ENCODE measurements around the gene RGS10. TPM values are rescaled to one million over a fixed set of nuclear protein-coding genes. Genes with fewer than 3 reads are reported as not detected.

The RGS10 gene
- total and polyA plus RNA-seq, 2 experiments from 2014 or later, result 26.9 to 40.3 TPM

DNA sequence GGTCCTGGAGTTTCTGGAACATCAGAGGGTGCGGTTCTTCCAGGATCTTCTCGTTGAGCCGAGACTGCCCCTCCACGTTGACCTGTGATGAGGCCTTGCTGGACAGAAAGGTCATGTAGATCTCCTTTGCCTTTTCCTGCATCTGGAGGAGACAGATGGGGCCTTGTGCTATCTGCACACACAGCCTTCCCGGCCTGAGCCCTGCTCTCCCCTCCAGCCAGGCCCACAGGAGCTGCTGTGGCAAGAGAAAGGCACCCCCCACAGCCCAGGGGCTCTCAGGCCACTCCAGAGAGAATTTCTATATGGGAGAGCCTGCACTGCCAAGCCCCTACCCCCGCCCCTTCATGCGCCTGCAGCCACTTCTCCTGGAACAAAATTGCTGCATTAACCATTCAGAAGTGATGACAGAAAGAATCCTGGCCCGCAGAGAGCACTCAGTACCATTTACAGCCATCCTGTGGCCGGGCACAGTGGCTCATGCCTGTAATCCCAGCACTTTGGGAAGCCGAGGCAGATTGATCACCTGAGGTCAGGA, 26.9 kb downstream of the RGS10 start:
- WGBS, 2 experiments (ENCODE audit: low coverage in 1 of 2, low lambda C conversion rate in 2 of 2, missing lambda C conversion rate in 2 of 2), result 91 to 92% methylated on average over 10 of the region's 10 CpGs

DNA sequence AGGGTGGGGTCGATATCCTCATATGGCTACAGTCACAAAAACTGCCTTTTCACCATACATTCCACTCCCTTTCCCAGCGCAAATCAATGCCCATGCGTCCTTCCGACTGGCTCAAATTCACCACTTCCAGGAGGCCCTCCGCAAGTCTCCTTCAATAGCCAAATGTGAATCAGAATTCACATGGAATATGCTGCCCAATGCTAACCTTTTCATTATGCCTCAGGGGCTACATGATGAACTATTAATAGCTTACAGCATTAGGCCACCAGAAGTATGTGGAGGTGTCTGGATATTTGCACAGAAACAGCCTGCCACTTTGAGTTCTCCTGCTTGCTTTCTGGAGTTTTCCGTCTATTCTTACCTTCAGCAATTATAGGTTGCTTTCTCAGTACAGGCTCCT, 27.7 kb downstream of the RGS10 start:
- WGBS, 2 experiments (ENCODE audit: low coverage in 1 of 2, low lambda C conversion rate in 2 of 2, missing lambda C conversion rate in 2 of 2), result 82 to 84% methylated on average over 6 of the region's 6 CpGs
- no peaks in the 10 kb centered on the region for H3K9me3 ChIP-seq (ENCODE audit: low read depth)

More for the DNA sequence above, 26.9 kb downstream of the RGS10 start:
- Histone ChIP-seq H3K4me3 (no peak overlapping the region), H3K79me2 (ENCODE audit: insufficient read depth) (no peaks in the 10 kb centered on the region), H3K4me2 (ENCODE audit: unreplicated experiment) (no peak overlapping the region), H3K27ac (no peak overlapping the region), H3K27me3 (replicated peaks; ENCODE audit: insufficient read depth) (no peaks in the 10 kb centered on the region), H3K9ac (no peak overlapping the region), H2AFZ (no peak overlapping the region), H3K9me2 (ENCODE audit: insufficient read depth) (no peaks in the 10 kb centered on the region), H3K4me1 (ENCODE audit: insufficient read depth) (peaks cover 6% of the 10 kb centered on the region; the same call in 1 of the 2 replicates), H3F3A (ENCODE audit: insufficient read depth) (no peaks in the 10 kb centered on the region), H3K9me3 (ENCODE audit: low read depth) (no peaks in the 10 kb centered on the region), H3K36me3 (ENCODE audit: low read depth) (no peaks in the 10 kb centered on the region; the same call in 1 of the 2 replicates), H4K20me1 (ENCODE audit: insufficient read depth) (no peaks in the 10 kb centered on the region)
- no peak for DNase-seq
- no peak for TF ChIP-seq EZH2 (IDR thresholded peaks at IDR 0.05; ENCODE audit: insufficient read depth, poor library complexity, severe bottlenecking)
- TF ChIP-seq EZH2phosphoT487 (IDR thresholded peaks at IDR 0.05; ENCODE audit: insufficient read depth, low read depth), result no peak
- in situ Hi-C loops (cut with MboI), result no loop called here

DNA sequence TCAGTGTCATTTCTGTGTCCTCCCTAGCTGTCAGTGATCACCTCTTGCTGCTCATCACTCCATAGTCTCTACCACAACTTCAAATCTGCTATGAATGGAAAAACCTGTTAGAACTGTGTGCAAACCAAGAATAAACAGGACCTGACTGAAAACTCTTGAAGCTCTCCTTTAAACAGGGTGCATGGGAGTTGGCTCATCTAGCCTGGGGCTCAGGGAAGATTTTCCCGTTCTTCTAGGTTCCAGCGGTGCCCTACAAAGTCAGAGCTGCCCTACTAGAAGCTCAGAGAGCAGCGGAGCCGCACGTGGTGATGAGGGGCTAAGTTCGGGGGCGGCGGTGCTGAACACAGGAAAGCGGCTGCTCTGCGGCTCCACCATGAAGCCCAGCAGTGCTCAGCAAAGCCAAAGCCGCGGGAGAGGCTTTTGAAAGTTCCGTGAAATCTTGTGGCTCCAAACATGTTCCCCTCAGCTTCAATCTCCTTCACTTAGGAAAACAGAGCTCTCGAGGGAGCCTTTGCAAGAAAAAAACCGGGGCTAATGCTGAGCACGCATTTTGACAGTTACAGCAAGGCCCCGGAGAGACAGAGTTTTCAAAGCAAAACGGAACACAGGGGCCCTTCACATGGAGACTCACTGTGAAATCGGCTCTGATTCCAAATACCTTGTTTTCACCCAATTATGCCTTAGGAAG, 30.5 kb downstream of the RGS10 start:
- WGBS, 2 experiments (ENCODE audit: low coverage in 1 of 2, low lambda C conversion rate in 2 of 2, missing lambda C conversion rate in 2 of 2), result 85% methylated on average over 19 of the region's 19 CpGs
- H3K36me3 ChIP-seq (ENCODE audit: low read depth), result no peaks in the 10 kb centered on the region; the same call in 1 of the 2 replicates
- in situ Hi-C loops (cut with MboI), result no loop called here

More for the DNA sequence above, 27.7 kb downstream of the RGS10 start:
- no peaks in the 10 kb centered on the region for H3K9me2 ChIP-seq (ENCODE audit: insufficient read depth)
- no peak overlapping the region for H3K27ac ChIP-seq
- no peak overlapping the region for H3K9ac ChIP-seq
- no peaks in the 10 kb centered on the region for H3F3A ChIP-seq (ENCODE audit: insufficient read depth)
- no peak overlapping the region for H2AFZ ChIP-seq
- TF ChIP-seq EZH2 (IDR thresholded peaks at IDR 0.05; ENCODE audit: insufficient read depth, poor library complexity, severe bottlenecking), result no peak
- TF ChIP-seq EZH2phosphoT487 (IDR thresholded peaks at IDR 0.05; ENCODE audit: insufficient read depth, low read depth), result no peak
- H3K79me2 ChIP-seq (ENCODE audit: insufficient read depth), result no peaks in the 10 kb centered on the region
- in situ Hi-C loops (cut with MboI), result no loop called here
- H3K36me3 ChIP-seq (ENCODE audit: low read depth), result no peaks in the 10 kb centered on the region; the same call in 1 of the 2 replicates
- H3K27me3 ChIP-seq (replicated peaks; ENCODE audit: insufficient read depth), result no peaks in the 10 kb centered on the region
- H3K4me2 ChIP-seq (ENCODE audit: unreplicated experiment), result no peak overlapping the region
- H3K4me3 ChIP-seq, result no peak overlapping the region
- DNase-seq, result no peak
- H4K20me1 ChIP-seq (ENCODE audit: insufficient read depth), result no peaks in the 10 kb centered on the region
- peaks cover 6% of the 10 kb centered on the region; the same call in 1 of the 2 replicates for H3K4me1 ChIP-seq (ENCODE audit: insufficient read depth)

DNA sequence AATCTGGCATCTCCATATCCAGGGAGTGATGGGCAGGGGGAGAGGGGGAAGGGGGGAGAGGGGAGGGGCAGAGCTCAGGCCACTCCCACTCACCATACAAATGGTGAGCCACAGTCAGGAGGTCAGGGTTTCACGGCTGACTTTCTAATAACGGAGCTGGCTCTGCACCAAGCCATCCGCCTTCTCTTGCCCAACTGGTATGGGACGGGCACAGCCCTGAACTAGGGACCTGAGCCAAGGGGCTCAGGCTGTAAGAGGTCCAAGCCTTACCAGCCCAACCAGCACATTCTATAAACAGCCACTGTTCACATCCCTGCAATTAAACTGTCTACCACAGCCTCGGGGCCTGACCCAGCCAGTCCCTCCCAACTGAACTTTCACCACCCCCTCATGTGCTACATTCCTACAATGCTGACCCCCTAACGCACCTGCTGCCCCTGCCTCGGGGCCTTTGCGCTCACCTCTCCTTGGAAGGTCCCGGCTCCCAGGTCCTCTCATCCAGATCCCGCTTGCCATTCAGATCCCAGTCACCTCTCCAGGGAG, 32.5 kb downstream of the RGS10 start:
- Histone ChIP-seq H3K27ac (no peak overlapping the region), H3K79me2 (ENCODE audit: insufficient read depth) (no peaks in the 10 kb centered on the region), H3K4me1 (ENCODE audit: insufficient read depth) (no peaks in the 10 kb centered on the region), H3K4me2 (ENCODE audit: unreplicated experiment) (no peak overlapping the region), H3F3A (ENCODE audit: insufficient read depth) (no peaks in the 10 kb centered on the region), H3K9me3 (ENCODE audit: low read depth) (no peaks in the 10 kb centered on the region), H3K4me3 (no peak overlapping the region), H4K20me1 (ENCODE audit: insufficient read depth) (no peaks in the 10 kb centered on the region), H3K27me3 (replicated peaks; ENCODE audit: insufficient read depth) (no peaks in the 10 kb centered on the region), H3K9ac (no peak overlapping the region), H2AFZ (no peak overlapping the region), H3K9me2 (ENCODE audit: insufficient read depth) (no peaks in the 10 kb centered on the region), H3K36me3 (ENCODE audit: low read depth) (no peaks in the 10 kb centered on the region; the same call in 1 of the 2 replicates)
- in situ Hi-C loops (cut with MboI), result no loop called here
- no peak for DNase-seq
- WGBS, 2 experiments (ENCODE audit: low coverage in 1 of 2, low lambda C conversion rate in 2 of 2, missing lambda C conversion rate in 2 of 2), result 73 to 76% methylated on average over 10 of the region's 10 CpGs
- TF ChIP-seq EZH2phosphoT487 (IDR thresholded peaks at IDR 0.05; ENCODE audit: insufficient read depth, low read depth), result no peak
- no peak for TF ChIP-seq EZH2 (IDR thresholded peaks at IDR 0.05; ENCODE audit: insufficient read depth, poor library complexity, severe bottlenecking)

More for the DNA sequence above, 30.5 kb downstream of the RGS10 start:
- Histone ChIP-seq H3K9me3 (ENCODE audit: low read depth) (no peaks in the 10 kb centered on the region), H4K20me1 (ENCODE audit: insufficient read depth) (no peaks in the 10 kb centered on the region), H3K4me2 (ENCODE audit: unreplicated experiment) (no peak overlapping the region), H3K79me2 (ENCODE audit: insufficient read depth) (no peaks in the 10 kb centered on the region), H3K4me3 (no peak overlapping the region), H2AFZ (no peak overlapping the region), H3K9me2 (ENCODE audit: insufficient read depth) (no peaks in the 10 kb centered on the region), H3K9ac (no peak overlapping the region), H3K27ac (no peak overlapping the region), H3K4me1 (ENCODE audit: insufficient read depth) (no peaks in the 10 kb centered on the region), H3K27me3 (replicated peaks; ENCODE audit: insufficient read depth) (no peaks in the 10 kb centered on the region), H3F3A (ENCODE audit: insufficient read depth) (no peaks in the 10 kb centered on the region)
- TF ChIP-seq EZH2phosphoT487 (IDR thresholded peaks at IDR 0.05; ENCODE audit: insufficient read depth, low read depth) (no peak), EZH2 (IDR thresholded peaks at IDR 0.05; ENCODE audit: insufficient read depth, poor library complexity, severe bottlenecking) (no peak)
- no peak for DNase-seq

All from GM23248 (cell line).